MM.1S (cell line): ENCODE data around the gene PSMD6.

Source experiments
- EZH2 ChIP-seq: fragments of 300-600 bp; sonication (generic); optimal IDR thresholded peaks from 2 replicates; pipeline ENCODE3; 2017; ENCODE audit warnings: low read depth, mild to moderate bottlenecking, antibody characterized with exemption, low read length, mixed read lengths
- TF ChIP-seq, protein P1 (sequence below): fragments of 300-600 bp; sonication (generic); IDR thresholded peaks from 2 replicates; pipeline ENCODE4 v1.5.1; 2016; ENCODE audit warnings: antibody characterized with exemption, low read length, mixed read lengths

DNA sequence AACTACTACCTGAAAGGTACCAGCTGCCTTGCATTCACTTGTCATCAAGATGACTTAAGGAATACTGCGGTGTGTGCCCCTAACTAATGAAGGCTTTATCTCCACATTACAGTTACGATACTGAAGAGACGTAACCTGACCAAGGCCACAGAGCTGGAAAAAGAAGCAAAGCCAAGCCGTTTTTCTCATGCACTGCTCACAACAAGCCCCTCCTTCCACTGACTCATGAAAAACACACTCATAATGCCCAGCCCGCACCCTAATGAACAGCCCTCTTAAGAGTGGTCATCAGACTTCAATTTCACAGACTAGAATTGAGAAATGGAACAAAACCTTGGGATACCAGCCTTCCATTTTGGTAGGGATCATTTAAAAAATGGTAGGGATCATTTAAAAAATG is 11.6 kb downstream of the PSMD6 start:
- TF ChIP-seq, protein P1, sequence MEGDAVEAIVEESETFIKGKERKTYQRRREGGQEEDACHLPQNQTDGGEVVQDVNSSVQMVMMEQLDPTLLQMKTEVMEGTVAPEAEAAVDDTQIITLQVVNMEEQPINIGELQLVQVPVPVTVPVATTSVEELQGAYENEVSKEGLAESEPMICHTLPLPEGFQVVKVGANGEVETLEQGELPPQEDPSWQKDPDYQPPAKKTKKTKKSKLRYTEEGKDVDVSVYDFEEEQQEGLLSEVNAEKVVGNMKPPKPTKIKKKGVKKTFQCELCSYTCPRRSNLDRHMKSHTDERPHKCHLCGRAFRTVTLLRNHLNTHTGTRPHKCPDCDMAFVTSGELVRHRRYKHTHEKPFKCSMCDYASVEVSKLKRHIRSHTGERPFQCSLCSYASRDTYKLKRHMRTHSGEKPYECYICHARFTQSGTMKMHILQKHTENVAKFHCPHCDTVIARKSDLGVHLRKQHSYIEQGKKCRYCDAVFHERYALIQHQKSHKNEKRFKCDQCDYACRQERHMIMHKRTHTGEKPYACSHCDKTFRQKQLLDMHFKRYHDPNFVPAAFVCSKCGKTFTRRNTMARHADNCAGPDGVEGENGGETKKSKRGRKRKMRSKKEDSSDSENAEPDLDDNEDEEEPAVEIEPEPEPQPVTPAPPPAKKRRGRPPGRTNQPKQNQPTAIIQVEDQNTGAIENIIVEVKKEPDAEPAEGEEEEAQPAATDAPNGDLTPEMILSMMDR: no peak
- TF ChIP-seq EZH2: no peak
